ENCODE results near the gene PIN4. TPM values are rescaled to one million over a fixed set of nuclear protein-coding genes. Genes with fewer than 3 reads are reported as not detected.

Gene PIN4
- 9.3 and 18.9 TPM in 2 replicates for total RNA-seq

GRCh38 chrX:72181178-72182125 lies at the start of gene PIN4:
TSS of gene PIN4 (plus strand) at chrX:72181757. CDS start at chrX:72181786, 29 bp downstream.

GRCh38 chrX:72238721-72239475 lies 57.3 kb downstream of the PIN4 start, which contains the start of gene ERCC6L:
TSS of gene ERCC6L (minus strand) at chrX:72239027. CDS start at chrX:72238911, 116 bp downstream.

Other genes starting within 250 kb of the PIN4 start
- not detected in 2 replicates for gene RTL5, start 49.8 kb upstream of the PIN4 start, total RNA-seq
- gene ERCC6L, start 57.3 kb downstream of the PIN4 start, total RNA-seq: 2.2 and 7.2 TPM in 2 replicates
- 817 and 890 TPM in 2 replicates for gene RPS4X, start 95.5 kb downstream of the PIN4 start, total RNA-seq
- not detected in 2 replicates for gene CITED1, start 124.2 kb downstream of the PIN4 start, total RNA-seq

Data from hair follicular keratinocyte (primary cell).